Pancreas (tissue), 10 donors: Measurements from ENCODE around the gene FGFBP2. TPM values are rescaled to one million over a fixed set of nuclear protein-coding genes. Genes with fewer than 3 reads are reported as not detected.

ENCODE experiments used
- ATAC-seq, 4 donors: fragments of 200-7000 bp; cut with Tn5 transposase; one replicate each; pipeline versions ENCODE4 v1.8.0 to v1.9.1; 2020; ENCODE audit warnings: mild to moderate bottlenecking in 4 of 4, moderate library complexity in 4 of 4
- DNase-seq, 6 donors: peaks; one replicate each; pipeline ENCODE4 v3.0.0-alpha.2; 2020
- FAIRE-seq: peaks from 2 replicates; lab custom pipeline; 2012; peaks lifted over from hg19 to GRCh38; lab: Jason Lieb, UNC
- H3K27ac ChIP-seq, 4 donors: fragments of 200-600 bp; sonication (generic); 1 replicate in 3 of 4; 2 replicates in 1 of 4; pipeline versions ENCODE4 v1.5.0 to v1.8.0; 2020
- H3K27me3 ChIP-seq, 4 donors: fragments of 200-600 bp; one replicate each; pipeline ENCODE4 v1.8.0; 2021
- H3K36me3 ChIP-seq, 3 donors: fragments of 200-600 bp; sonication (generic) in 1 of 3; one replicate each; pipeline versions ENCODE4 v1.5.0 to v1.8.0; 2020 to 2021
- H3K4me1 ChIP-seq, 3 donors: fragments of 200-600 bp; one replicate each; pipeline ENCODE4 v1.8.0; 2021
- H3K4me3 ChIP-seq, 4 donors: fragments of 200-600 bp; sonication (generic) in 2 of 4; one replicate each; pipeline versions ENCODE4 v1.5.0 to v1.8.0; 2020 to 2021
- H3K9me3 ChIP-seq, 4 donors: fragments of 200-600 bp; one replicate each; pipeline ENCODE4 v1.8.0; 2021
- WGBS, 2 donors: extraction: QIAGEN DNeasy Blood & Tissue Kit; methylation state at CpG; one replicate each; pipeline ENCODE4 v1.1.7; 2013; 5-methylcytosine and 5-hydroxymethylcytosine counted together
- intact Hi-C, 3 donors: fragments of 100-400 bp; cut with DNase I; formaldehyde crosslinking; loops; one replicate each; pipeline versions ENCODE4 v1.11.1 to v1.14.2; 2022
- polyA plus RNA-seq, 2 donors: library from polyadenylated mRNA; stranded (reverse); fragments of 200-250 nt; gene quantifications; one replicate each; pipeline ENCODE4 v1.2.3, GENCODE V29; 2013
- total RNA-seq, 6 donors: library from RNA; stranded (reverse); fragmentation: NEBNext Ultra II Directional in 4 of 6; extraction: Animal tissue kit (Norgen Biotek cat#: 25700) in 4 of 6; gene quantifications; one replicate each; pipeline versions ENCODE4 v1.2.1 to v1.2.4, GENCODE V29; 2021 to 2023
- TF ChIP-seq, protein P1 (sequence below), 4 donors: fragments of 200-600 bp; sonication (generic) in 3 of 4; IDR thresholded peaks; one replicate each; pipeline versions ENCODE4 v1.5.0 to v1.8.0; 2021; ENCODE audit warnings: antibody characterized with exemption in 4 of 4
- donor health status: healthy with polysubstance abuse.
- donor health status: DM: no; HTN: no; CAD: no; lungs with moderate emphysema.
- donor health status: DM: no; HTN: no; CAD: no.
- donor health status: control.
- donor health status: control.
- donor health status: Bipolar disorder and iron deficiency.
- donor health status: DM: yes; HTN: yes; CAD: no.
- donor health status: DM: no; HTN: no; CAD: no.
- donor health status: DM: no; HTN: no; CAD: no.
- donor health status: DM: yes; HTN: yes; CAD: no.

Gene FGFBP2
- total and polyA plus RNA-seq, 8 donors, result 0.13 to 0.92 (median 0.34) TPM; not detected in 5

DNA sequence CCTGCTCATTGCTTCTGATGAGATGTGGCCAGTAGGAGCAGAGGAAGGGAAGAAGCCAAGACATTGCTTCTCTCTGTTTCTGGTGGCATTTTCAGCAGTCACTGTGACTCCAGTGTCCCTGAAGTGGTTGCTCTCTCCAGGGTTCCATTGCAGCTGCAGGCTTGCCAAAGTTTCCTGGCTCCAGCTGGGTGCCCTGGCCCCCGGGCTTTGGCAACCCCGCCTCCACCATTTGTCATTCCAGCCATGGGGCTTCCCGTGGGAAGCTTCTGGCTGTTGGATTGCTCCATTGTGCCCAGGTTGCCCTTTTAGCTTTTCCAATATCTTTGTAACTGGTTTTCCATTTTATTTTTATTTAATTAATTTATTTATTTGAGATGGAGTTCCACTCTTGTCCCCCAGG is 37.1 kb downstream of the FGFBP2 start:
- H3K36me3 ChIP-seq, result no peaks in the 10 kb centered on the region
- ATAC-seq, result no peak
- no peak overlapping the region for H3K27ac ChIP-seq
- TF ChIP-seq, protein P1, sequence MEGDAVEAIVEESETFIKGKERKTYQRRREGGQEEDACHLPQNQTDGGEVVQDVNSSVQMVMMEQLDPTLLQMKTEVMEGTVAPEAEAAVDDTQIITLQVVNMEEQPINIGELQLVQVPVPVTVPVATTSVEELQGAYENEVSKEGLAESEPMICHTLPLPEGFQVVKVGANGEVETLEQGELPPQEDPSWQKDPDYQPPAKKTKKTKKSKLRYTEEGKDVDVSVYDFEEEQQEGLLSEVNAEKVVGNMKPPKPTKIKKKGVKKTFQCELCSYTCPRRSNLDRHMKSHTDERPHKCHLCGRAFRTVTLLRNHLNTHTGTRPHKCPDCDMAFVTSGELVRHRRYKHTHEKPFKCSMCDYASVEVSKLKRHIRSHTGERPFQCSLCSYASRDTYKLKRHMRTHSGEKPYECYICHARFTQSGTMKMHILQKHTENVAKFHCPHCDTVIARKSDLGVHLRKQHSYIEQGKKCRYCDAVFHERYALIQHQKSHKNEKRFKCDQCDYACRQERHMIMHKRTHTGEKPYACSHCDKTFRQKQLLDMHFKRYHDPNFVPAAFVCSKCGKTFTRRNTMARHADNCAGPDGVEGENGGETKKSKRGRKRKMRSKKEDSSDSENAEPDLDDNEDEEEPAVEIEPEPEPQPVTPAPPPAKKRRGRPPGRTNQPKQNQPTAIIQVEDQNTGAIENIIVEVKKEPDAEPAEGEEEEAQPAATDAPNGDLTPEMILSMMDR (IDR thresholded peaks at IDR 0.05), result no peak
- no peaks in the 10 kb centered on the region for H3K4me1 ChIP-seq
- intact Hi-C loops, result no loop called here
- H3K4me3 ChIP-seq, result no peak overlapping the region
- H3K9me3 ChIP-seq, result no peaks in the 10 kb centered on the region
- no peak for DNase-seq
- no peaks in the 10 kb centered on the region for H3K27me3 ChIP-seq
- FAIRE-seq, result no peak
- WGBS, 2 donors, result 41 to 51% methylated on average over 3 of the region's 3 CpGs

DNA sequence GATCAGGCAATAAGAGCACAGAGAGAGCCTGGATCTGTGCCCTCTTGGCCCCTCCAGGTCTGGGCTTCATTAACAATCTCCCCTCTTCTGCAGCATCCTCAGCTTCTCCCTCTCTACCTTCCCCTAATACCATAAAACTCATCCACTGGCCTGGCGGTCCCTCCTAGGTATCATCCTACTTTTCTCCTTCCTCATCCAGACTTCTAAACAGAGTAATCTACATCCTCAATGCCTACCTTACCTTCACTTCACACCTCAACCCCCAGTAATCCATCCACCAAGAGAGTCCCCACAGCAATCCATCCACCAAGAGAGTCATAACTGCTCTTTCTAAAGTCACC is 41.4 kb downstream of the FGFBP2 start:
- TF ChIP-seq, protein P1 (IDR thresholded peaks at IDR 0.05), result no peak
- no peak for ATAC-seq
- 63 to 80% methylated on average over 1 of the region's 1 CpG for WGBS, 2 donors
- Histone ChIP-seq H3K36me3 (no peaks in the 10 kb centered on the region), H3K4me1 (no peaks in the 10 kb centered on the region), H3K9me3 (no peaks in the 10 kb centered on the region), H3K27me3 (no peaks in the 10 kb centered on the region), H3K27ac (no peak overlapping the region), H3K4me3 (no peak overlapping the region)
- no peak for FAIRE-seq
- DNase-seq, result no peak
- intact Hi-C loops, result no loop called here

DNA sequence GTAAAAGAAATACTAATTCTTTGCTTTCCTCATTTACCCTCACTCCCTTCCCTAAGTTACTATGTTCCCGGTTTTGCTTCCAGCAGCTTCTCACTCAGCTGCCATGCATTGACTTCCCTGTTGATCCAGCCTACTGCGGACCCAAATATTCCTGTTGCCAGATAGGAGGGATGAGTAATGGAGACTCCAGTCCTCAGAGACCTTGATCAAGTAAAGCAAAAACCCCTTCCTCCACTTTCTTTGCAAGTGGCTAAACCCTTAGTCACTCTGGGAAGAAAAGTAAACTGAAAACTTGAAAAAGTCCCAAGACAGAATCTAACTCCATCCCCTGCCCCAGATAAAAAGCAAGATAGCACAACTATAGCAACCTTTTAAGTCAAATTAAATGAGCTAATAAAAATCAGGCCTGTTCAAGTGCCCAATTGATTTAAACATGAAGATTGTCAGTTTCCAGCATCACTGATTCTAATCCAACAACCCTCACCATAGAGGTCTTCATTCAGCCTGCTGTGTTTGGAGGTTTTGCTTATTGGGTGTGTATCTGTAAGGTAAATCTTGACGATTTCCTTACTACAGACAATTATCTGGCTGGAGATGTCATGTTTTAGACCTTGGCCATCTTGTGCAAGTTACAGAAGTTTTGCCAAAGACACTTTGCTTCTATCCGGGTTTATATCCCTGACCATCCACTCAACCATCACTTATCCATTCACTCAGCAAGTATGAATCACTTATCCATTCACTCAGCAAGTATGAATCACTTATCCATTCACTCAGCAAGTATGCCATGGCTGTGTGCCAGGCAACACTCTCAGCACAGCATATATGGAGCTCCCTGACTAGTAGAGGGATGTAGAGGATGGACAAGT is 42.0 kb downstream of the FGFBP2 start:
- 43 to 56% methylated on average over 4 of the region's 4 CpGs for WGBS, 2 donors
- ATAC-seq (peak in 3 of 4 donors; percentile 55 to 78 (median 76)), FAIRE-seq (no peak), DNase-seq (peak in 4 of 6 donors; percentile 16 to 59 (median 25))
- Histone ChIP-seq H3K27ac (no peak overlapping the region), H3K4me1 (no peaks in the 10 kb centered on the region), H3K27me3 (no peaks in the 10 kb centered on the region), H3K4me3 (no peak overlapping the region), H3K9me3 (no peaks in the 10 kb centered on the region), H3K36me3 (no peaks in the 10 kb centered on the region)
- TF ChIP-seq, protein P1 (IDR thresholded peaks at IDR 0.05), result no peak
- intact Hi-C loops, result no loop called here

DNA sequence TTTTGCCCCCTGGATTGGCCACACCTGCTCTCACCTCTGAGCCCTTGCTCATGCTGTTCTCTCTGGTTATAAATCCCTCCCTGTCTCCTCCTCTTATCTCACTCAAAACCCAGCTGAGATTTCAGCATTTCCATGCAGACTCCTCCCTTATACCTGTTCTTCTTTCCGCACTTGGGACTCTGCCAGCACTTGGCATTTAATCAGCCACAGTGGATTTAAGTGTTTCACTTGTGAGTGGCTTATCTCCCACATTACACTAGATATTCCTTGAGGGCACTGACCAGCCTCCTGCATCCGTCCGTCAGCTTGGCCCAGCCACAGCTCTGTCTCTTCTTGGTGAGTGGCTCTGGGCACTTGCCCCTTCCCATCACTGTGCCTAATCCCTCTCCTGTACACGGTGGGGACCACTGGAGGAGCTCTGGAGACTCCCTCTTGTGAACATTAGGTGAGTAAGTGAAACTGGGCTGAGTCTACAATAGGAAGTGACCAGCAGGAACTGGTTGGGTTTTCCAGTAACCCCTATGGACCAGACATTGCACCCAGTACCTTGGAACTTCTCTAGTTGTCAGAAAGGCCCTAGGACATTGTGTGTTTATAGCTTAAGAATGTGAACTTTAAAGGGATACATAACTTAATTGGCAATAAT is 44.4 kb downstream of the FGFBP2 start:
- FAIRE-seq (no peak), DNase-seq (peak in 4 of 6 donors; percentile 19 to 56 (median 39)), ATAC-seq (peak; percentile 41 to 78 (median 64))
- H3K36me3 ChIP-seq, result no peaks in the 10 kb centered on the region
- H3K27me3 ChIP-seq, result no peaks in the 10 kb centered on the region
- no peaks in the 10 kb centered on the region for H3K4me1 ChIP-seq
- intact Hi-C loops, result no loop called here
- H3K9me3 ChIP-seq, result no peaks in the 10 kb centered on the region
- WGBS, 2 donors, result 9 to 11% methylated on average over 4 of the region's 4 CpGs
- TF ChIP-seq, protein P1 (IDR thresholded peaks at IDR 0.05), result no peak
- H3K27ac ChIP-seq, result no peak overlapping the region
- H3K4me3 ChIP-seq, result no peak overlapping the region
